Common myeloid progenitor, CD34-positive (primary cell): ENCODE results near the gene DOCK1.

Source experiments
- CTCF ChIA-PET: fragments of 350-600 bp; sonication (Branson Sonifier 250); formaldehyde crosslinking; loops from one replicate; lab custom pipeline; 2021; ENCODE audit warnings: antibody characterized with exemption; lab: Charles Lee
- POLR2A ChIA-PET: fragments of 350-600 bp; sonication (Branson Sonifier 250); formaldehyde crosslinking; loops from one replicate; lab custom pipeline; 2021; ENCODE audit warnings: antibody characterized with exemption; lab: Charles Lee
- DNase-seq, 3 donors: peaks; one replicate each; pipeline versions ENCODE4 v3.0.0 to v3.0.0-alpha.2; 2013
- H3K27ac ChIP-seq, 2 experiments: 1 replicate in 1 of 2; 2 replicates in 1 of 2; pipeline ENCODE4 v1.7.0; 2013; ENCODE audit warnings: inconsistent platforms in 2 of 2, low read length in 2 of 2, mild to moderate bottlenecking in 2 of 2, low read depth in 1 of 2, moderate library complexity in 1 of 2; ENCODE audit not compliant: severe bottlenecking in 2 of 2, insufficient read depth in 1 of 2, poor library complexity in 1 of 2
- H3K27me3 ChIP-seq, 5 experiments: replicated peaks in 2 of 5; 1 replicate in 3 of 5; 2 replicates in 2 of 5; pipeline versions ENCODE4 v1.6.1 to v1.7.0; 2013; ENCODE audit warnings: low read length in 4 of 5, mild to moderate bottlenecking in 2 of 5, moderate library complexity in 2 of 5, inconsistent platforms in 1 of 5; ENCODE audit not compliant: insufficient read depth in 5 of 5, control insufficient read depth in 4 of 5
- H3K36me3 ChIP-seq, 4 experiments: 1 replicate in 2 of 4; 2 replicates in 2 of 4; pipeline versions ENCODE4 v1.6.1 to v1.7.0; 2013; ENCODE audit warnings: low read length in 3 of 4, control low read depth in 1 of 4, mild to moderate bottlenecking in 1 of 4; ENCODE audit not compliant: control insufficient read depth in 4 of 4, insufficient read depth in 4 of 4
- H3K4me1 ChIP-seq, 4 experiments: 1 replicate in 3 of 4; 2 replicates in 1 of 4; pipeline versions ENCODE4 v1.6.1 to v1.7.1; 2013; ENCODE audit warnings: low read length in 3 of 4, mild to moderate bottlenecking in 3 of 4, control low read depth in 1 of 4, inconsistent platforms in 1 of 4, moderate library complexity in 1 of 4; ENCODE audit not compliant: control insufficient read depth in 4 of 4, insufficient read depth in 4 of 4; ENCODE audit errors: control extremely low read depth in 1 of 4
- H3K4me3 ChIP-seq, 7 experiments: 1 replicate in 4 of 7; 2 replicates in 3 of 7; pipeline versions ENCODE4 v1.5.1 to v1.7.0; 2013; ENCODE audit warnings: mild to moderate bottlenecking in 7 of 7, low read length in 6 of 7, moderate library complexity in 6 of 7, inconsistent platforms in 2 of 7, low read depth in 2 of 7, control low read depth in 1 of 7; ENCODE audit not compliant: insufficient read depth in 4 of 7, control insufficient read depth in 1 of 7; ENCODE audit errors: extremely low read depth in 1 of 7
- H3K9me3 ChIP-seq, 5 experiments: 1 replicate in 4 of 5; 2 replicates in 1 of 5; pipeline versions ENCODE4 v1.6.1 to v1.7.1; 2013; ENCODE audit warnings: low read length in 4 of 5, mild to moderate bottlenecking in 2 of 5, inconsistent platforms in 1 of 5, low read depth in 1 of 5, moderate library complexity in 1 of 5; ENCODE audit not compliant: control insufficient read depth in 4 of 5, insufficient read depth in 2 of 5; ENCODE audit errors: control extremely low read depth in 1 of 5
- WGBS: methylation state at CpG from one replicate; pipeline ENCODE4 v1.1.5; 2013; ENCODE audit not compliant: insufficient coverage; 5-methylcytosine and 5-hydroxymethylcytosine counted together

The DOCK1 gene

GRCh38 chr10:127331696-127332095 lies 426.5 kb downstream of the DOCK1 start:
- POLR2A ChIA-PET = no interaction called here
- Histone ChIP-seq H3K9me3 (peaks cover 0 to 1% (median 0%) of the 10 kb centered on the region in 5 experiments), H3K27me3 (no peaks in the 10 kb centered on the region), H3K36me3 (no peaks in the 10 kb centered on the region), H3K4me1 (no peaks in the 10 kb centered on the region), H3K27ac (no peak overlapping the region), H3K4me3 (no peak overlapping the region)
- DNase-seq = no peak
- 97% methylated on average over 6 of the region's 6 CpGs for WGBS
- CTCF ChIA-PET = no interaction called here

GRCh38 chr10:127332631-127333030 lies 427.4 kb downstream of the DOCK1 start:
- DNase-seq = no peak
- ChIA-PET POLR2A (no interaction called here), CTCF (no interaction called here)
- 96% methylated on average over 4 of the region's 4 CpGs for whole genome bisulfite sequencing
- Histone ChIP-seq H3K4me1 (no peaks in the 10 kb centered on the region), H3K4me3 (no peak overlapping the region), H3K27ac (no peak overlapping the region), H3K9me3 (peaks cover 0 to 1% (median 0%) of the 10 kb centered on the region in 5 experiments), H3K36me3 (no peaks in the 10 kb centered on the region), H3K27me3 (no peaks in the 10 kb centered on the region)

- 100% methylated on average over 5 of the region's 11 CpGs for WGBS
- Histone ChIP-seq H3K36me3 (no peaks in the 10 kb centered on the region), H3K4me3 (no peak overlapping the region), H3K27me3 (no peaks in the 10 kb centered on the region), H3K4me1 (no peaks in the 10 kb centered on the region), H3K9me3 (peaks cover 0 to 1% (median 0%) of the 10 kb centered on the region in 5 experiments), H3K27ac (no peak overlapping the region)
- no peak for DNase-seq
- POLR2A ChIA-PET = no interaction called here
- CTCF ChIA-PET = interaction anchor here (1.3 to 1.4 kb wide), 2 partner anchors 10 to 11 kb away, joined by 3 read pairs; no protein-coding TSS in a partner anchor
These were observed 432.6 kb downstream of the DOCK1 start for GRCh38 chr10:127337801-127338200.

GRCh38 chr10:127338399-127339110 lies 433.3 kb downstream of the DOCK1 start:
- H3K27me3 ChIP-seq = no peaks in the 10 kb centered on the region
- POLR2A ChIA-PET = no interaction called here
- H3K4me3 ChIP-seq = no peak overlapping the region
- H3K9me3 ChIP-seq = peaks cover 0 to 1% (median 0%) of the 10 kb centered on the region in 5 experiments
- DNase-seq = no peak
- 92% methylated on average over 8 of the region's 10 CpGs for WGBS
- no peaks in the 10 kb centered on the region for H3K4me1 ChIP-seq
- peaks cover 0 to 2% (median 0%) of the 10 kb centered on the region in 4 experiments for H3K36me3 ChIP-seq
- H3K27ac ChIP-seq = no peak overlapping the region
- CTCF ChIA-PET = interaction anchor here (1.3 kb wide), 1 partner anchor 10 kb away, joined by 3 read pairs; no protein-coding TSS in a partner anchor

GRCh38 chr10:127343821-127344220 lies 438.6 kb downstream of the DOCK1 start:
- H3K4me1 ChIP-seq = no peaks in the 10 kb centered on the region
- H3K9me3 ChIP-seq = no peaks in the 10 kb centered on the region
- WGBS = 72% methylated on average over 4 of the region's 6 CpGs
- H3K36me3 ChIP-seq = peaks cover 0 to 16% (median 3%) of the 10 kb centered on the region in 4 experiments
- CTCF ChIA-PET = no interaction called here
- H3K4me3 ChIP-seq = no peak overlapping the region
- DNase-seq = no peak
- no peaks in the 10 kb centered on the region for H3K27me3 ChIP-seq
- POLR2A ChIA-PET = interaction anchor here (0.6 kb wide), 1 partner anchor 584 kb away, joined by 3 read pairs; no protein-coding TSS in a partner anchor
- H3K27ac ChIP-seq = no peak overlapping the region

DNA sequence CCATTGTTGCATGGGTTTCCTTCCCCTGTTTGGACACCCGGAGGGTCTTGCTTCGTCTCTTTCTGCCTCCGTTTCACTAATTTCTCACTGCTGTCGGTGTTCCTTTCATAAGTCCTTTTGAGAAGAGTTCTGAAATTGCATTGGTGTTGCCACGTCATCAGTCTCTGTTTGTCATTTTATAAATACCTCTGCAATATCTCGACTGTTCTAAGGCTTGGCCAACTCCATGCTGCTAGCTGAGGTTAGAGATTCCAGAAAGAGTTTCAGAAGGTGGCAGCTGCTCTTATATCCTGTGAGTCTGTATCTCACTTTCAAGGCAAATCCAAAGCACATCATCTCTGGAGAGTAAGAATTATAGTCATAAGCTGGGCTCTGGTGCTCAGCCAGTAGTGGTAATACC lies 439.1 kb downstream of the DOCK1 start:
- CTCF ChIA-PET = no interaction called here
- peaks cover 0 to 16% (median 3%) of the 10 kb centered on the region in 4 experiments for H3K36me3 ChIP-seq
- H3K4me3 ChIP-seq = no peak overlapping the region
- no peaks in the 10 kb centered on the region for H3K9me3 ChIP-seq
- H3K4me1 ChIP-seq = no peaks in the 10 kb centered on the region
- H3K27ac ChIP-seq = no peak overlapping the region
- 96% methylated on average over 4 of the region's 6 CpGs for WGBS
- POLR2A ChIA-PET = no interaction called here
- no peaks in the 10 kb centered on the region for H3K27me3 ChIP-seq
- DNase-seq = no peak

- Histone ChIP-seq H3K9me3 (no peaks in the 10 kb centered on the region), H3K4me3 (no peak overlapping the region)
- WGBS = 98% methylated on average over 15 of the region's 17 CpGs
These were observed 440.2 kb downstream of the DOCK1 start for GRCh38 chr10:127345231-127345965.

More at GRCh38 chr10:127345231-127345965, 440.2 kb downstream of the DOCK1 start:
- CTCF ChIA-PET = no interaction called here
- no peak overlapping the region for H3K27ac ChIP-seq
- H3K4me1 ChIP-seq = no peaks in the 10 kb centered on the region
- no peaks in the 10 kb centered on the region for H3K27me3 ChIP-seq
- no peak for DNase-seq
- H3K36me3 ChIP-seq = peaks cover 0 to 16% (median 3%) of the 10 kb centered on the region in 4 experiments
- POLR2A ChIA-PET = no interaction called here
